ENCODE results near the gene DNM3.

Gene DNM3

DNA sequence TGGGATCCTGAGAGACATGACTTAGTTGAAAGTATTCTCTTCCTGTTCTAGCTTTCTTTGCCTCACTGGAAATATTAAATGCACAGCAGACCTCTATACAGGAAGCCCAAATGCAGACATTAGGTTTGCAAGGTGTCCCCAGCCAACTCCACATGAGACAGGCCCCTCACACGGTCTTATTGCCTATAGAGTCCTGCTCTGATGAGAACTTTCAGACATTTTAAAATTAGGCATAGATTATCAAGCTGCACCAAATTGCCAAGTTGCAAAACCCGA lies 327.2 kb downstream of the DNM3 start:
- Histone ChIP-seq H3K9me3 (no peaks in the 10 kb centered on the region), H3K36me3 (no peaks in the 10 kb centered on the region), H3K4me3 (ENCODE audit: low read depth, low read length) (no peak overlapping the region), H3K27me3 (no peaks in the 10 kb centered on the region), H3K4me1 (no peaks in the 10 kb centered on the region; the same call in 1 of the 2 replicates)
- peak; percentile 8 for DNase-seq
- TF ChIP-seq, protein P1, sequence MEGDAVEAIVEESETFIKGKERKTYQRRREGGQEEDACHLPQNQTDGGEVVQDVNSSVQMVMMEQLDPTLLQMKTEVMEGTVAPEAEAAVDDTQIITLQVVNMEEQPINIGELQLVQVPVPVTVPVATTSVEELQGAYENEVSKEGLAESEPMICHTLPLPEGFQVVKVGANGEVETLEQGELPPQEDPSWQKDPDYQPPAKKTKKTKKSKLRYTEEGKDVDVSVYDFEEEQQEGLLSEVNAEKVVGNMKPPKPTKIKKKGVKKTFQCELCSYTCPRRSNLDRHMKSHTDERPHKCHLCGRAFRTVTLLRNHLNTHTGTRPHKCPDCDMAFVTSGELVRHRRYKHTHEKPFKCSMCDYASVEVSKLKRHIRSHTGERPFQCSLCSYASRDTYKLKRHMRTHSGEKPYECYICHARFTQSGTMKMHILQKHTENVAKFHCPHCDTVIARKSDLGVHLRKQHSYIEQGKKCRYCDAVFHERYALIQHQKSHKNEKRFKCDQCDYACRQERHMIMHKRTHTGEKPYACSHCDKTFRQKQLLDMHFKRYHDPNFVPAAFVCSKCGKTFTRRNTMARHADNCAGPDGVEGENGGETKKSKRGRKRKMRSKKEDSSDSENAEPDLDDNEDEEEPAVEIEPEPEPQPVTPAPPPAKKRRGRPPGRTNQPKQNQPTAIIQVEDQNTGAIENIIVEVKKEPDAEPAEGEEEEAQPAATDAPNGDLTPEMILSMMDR (IDR thresholded peaks at IDR 0.05; ENCODE audit: low read depth, low read length) = no peak

DNA sequence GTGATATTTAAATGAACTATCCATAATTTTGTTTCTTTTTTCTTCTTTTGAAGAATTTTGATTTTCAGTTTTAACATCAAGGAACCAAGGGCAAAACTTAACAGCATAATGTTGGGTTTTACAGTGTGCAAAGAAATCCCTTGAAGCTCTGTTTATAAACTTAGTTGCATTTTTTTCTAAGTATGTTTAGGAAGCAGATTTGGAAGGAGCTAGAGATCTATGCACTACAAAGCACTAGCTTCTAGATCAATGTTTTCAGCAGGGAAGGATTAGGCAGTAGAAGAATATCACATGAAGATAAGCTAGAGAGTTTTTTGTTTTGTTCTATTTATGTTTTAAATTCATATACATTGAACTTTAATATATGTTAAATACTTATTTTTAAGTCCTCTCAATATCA lies 328.5 kb downstream of the DNM3 start:
- no peaks in the 10 kb centered on the region for H3K36me3 ChIP-seq

DNA sequence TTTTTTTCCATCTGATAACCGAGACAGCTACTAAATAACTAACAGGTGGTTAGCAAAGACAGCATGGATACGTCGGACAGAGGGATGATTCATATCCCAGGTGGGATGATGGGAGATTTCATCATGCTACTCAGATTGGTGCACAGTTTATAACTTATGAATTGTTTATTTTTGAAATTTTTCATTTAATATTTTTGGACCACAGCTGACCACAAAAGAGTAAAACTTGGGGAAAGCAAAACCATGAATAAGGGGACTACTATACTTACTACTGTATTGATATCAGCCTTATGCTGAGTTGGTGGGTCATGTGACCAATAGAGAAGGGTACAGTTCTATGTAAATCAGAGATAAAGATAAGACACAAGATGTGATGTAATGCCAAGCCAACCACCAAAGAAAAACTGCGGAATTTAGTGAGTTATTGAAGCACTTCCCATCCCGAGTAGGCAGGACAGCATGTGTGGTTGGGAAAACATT lies 331.1 kb downstream of the DNM3 start:
- Histone ChIP-seq H3K27me3 (no peaks in the 10 kb centered on the region), H3K9me3 (no peaks in the 10 kb centered on the region), H3K36me3 (no peaks in the 10 kb centered on the region), H3K4me1 (no peaks in the 10 kb centered on the region; the same call in 1 of the 2 replicates), H3K4me3 (ENCODE audit: low read depth, low read length) (no peak overlapping the region)
- DNase-seq = no peak
- TF ChIP-seq, protein P1 (IDR thresholded peaks at IDR 0.05; ENCODE audit: low read depth, low read length) = no peak

More for the DNA sequence above, 328.5 kb downstream of the DNM3 start:
- TF ChIP-seq, protein P1 (IDR thresholded peaks at IDR 0.05; ENCODE audit: low read depth, low read length) = no peak
- H3K4me1 ChIP-seq = no peaks in the 10 kb centered on the region; the same call in 1 of the 2 replicates
- DNase-seq = no peak
- H3K27me3 ChIP-seq = no peaks in the 10 kb centered on the region
- no peaks in the 10 kb centered on the region for H3K9me3 ChIP-seq
- no peak overlapping the region for H3K4me3 ChIP-seq (ENCODE audit: low read depth, low read length)

DNA sequence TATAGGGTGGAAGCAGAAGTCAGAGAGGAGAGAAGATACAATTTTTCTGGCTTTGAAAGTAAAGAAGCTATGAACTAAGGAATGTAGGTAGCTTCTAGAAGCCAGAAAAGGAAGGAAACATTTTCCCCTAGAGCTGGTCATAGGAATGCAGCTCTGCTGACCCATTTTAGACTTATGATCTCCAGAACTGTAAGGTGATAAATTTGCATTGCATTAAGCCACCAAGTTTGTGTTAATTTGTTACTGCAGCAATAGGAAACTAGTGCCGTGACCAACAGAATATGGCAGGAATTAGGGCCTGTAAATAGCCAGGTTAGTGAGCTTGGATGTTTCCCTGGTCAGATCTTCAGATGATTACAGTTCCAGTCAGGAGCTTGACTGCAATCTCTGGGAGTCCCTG lies 334.9 kb downstream of the DNM3 start:
- no peak overlapping the region for H3K4me3 ChIP-seq (ENCODE audit: low read depth, low read length)
- H3K27me3 ChIP-seq = no peaks in the 10 kb centered on the region
- H3K36me3 ChIP-seq = no peaks in the 10 kb centered on the region
- TF ChIP-seq, protein P1 (IDR thresholded peaks at IDR 0.05; ENCODE audit: low read depth, low read length) = no peak
- no peaks in the 10 kb centered on the region for H3K9me3 ChIP-seq
- no peaks in the 10 kb centered on the region; the same call in 1 of the 2 replicates for H3K4me1 ChIP-seq
- no peak for DNase-seq

DNA sequence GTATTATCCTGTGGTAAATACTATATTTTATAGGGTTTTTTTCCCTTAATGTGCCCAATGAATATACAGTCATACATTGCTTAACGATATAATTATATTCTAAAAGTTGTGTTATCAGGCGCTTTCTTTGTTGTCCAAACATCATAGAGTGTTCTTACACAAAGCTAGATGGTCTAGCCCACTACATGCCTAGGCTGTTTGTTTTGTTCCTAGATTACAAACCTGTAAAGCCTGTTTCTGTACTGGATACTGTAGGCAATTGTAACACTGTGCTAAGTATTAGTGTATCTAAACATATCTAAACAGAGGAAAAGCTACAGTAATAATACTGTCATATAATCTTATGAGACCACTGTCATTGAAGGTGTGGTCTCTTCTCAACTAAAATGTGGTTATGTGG lies 336.6 kb downstream of the DNM3 start:
- no peak overlapping the region for H3K4me3 ChIP-seq (ENCODE audit: low read depth, low read length)
- DNase-seq = no peak
- no peaks in the 10 kb centered on the region for H3K27me3 ChIP-seq
- TF ChIP-seq, protein P1 (IDR thresholded peaks at IDR 0.05; ENCODE audit: low read depth, low read length) = no peak
- H3K9me3 ChIP-seq = no peaks in the 10 kb centered on the region
- H3K4me1 ChIP-seq = no peaks in the 10 kb centered on the region; the same call in 1 of the 2 replicates
- no peaks in the 10 kb centered on the region for H3K36me3 ChIP-seq

DNA sequence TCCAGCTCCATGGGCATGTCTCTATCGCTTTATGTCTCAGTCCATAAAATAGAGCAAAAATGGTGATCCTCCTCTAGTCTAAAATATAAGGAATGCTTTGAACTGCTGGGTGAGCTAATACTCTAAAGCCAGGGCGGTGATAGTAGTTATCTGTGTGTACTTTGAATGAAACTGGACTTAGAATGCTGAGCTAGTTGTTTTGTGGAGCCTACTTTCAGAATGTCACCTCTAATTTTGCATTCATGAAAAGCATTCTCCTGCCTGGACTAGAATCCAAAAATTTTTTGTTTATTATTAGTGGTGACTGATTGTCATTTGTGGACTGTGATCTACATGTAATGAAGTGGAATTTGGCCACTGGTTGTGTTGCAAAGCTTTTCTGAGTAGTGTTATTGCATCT lies 337.6 kb downstream of the DNM3 start:
- Histone ChIP-seq H3K27me3 (no peaks in the 10 kb centered on the region), H3K4me3 (ENCODE audit: low read depth, low read length) (no peak overlapping the region), H3K9me3 (no peaks in the 10 kb centered on the region), H3K36me3 (no peaks in the 10 kb centered on the region), H3K4me1 (no peaks in the 10 kb centered on the region; the same call in 1 of the 2 replicates)
- DNase-seq = no peak
- TF ChIP-seq, protein P1 (IDR thresholded peaks at IDR 0.05; ENCODE audit: low read depth, low read length) = no peak

Data from BE2C (cell line).